ENCODE measurements around the gene ASAP3.

Gene ASAP3

GRCh38 chr1:23477359-23478144 lies 6.4 kb downstream of the ASAP3 start:
- peaks cover 0 to 6% (median 0%) of the 10 kb centered on the region in 3 experiments for H3K27me3 ChIP-seq (ENCODE audit: control insufficient read depth in 3 of 3, insufficient read depth in 3 of 3, low read depth in 1 of 3, low read length in 3 of 3)
- H3K27ac ChIP-seq (replicated peaks; ENCODE audit: low read length), result no peak overlapping the region
- no peak overlapping the region for H3K23ac ChIP-seq (ENCODE audit: low read depth, low read length, poor library complexity)
- H3K4me2 ChIP-seq (ENCODE audit: insufficient read depth, low read length, poor library complexity, severe bottlenecking), result no peak overlapping the region
- H2AK5ac ChIP-seq (ENCODE audit: low read depth, low read length), result no peak overlapping the region
- no peak overlapping the region for H3K9ac ChIP-seq (ENCODE audit: low read depth, low read length, poor library complexity)
- H2AFZ ChIP-seq (ENCODE audit: low read length), result no peak overlapping the region
- H2BK12ac ChIP-seq (ENCODE audit: low read length), result no peak overlapping the region
- no peak overlapping the region for H3K14ac ChIP-seq (ENCODE audit: low read length)
- no peak for DNase-seq (ENCODE audit: low spot score)
- H3K4ac ChIP-seq (ENCODE audit: low read length), result no peak overlapping the region
- no peaks in the 10 kb centered on the region for H3K79me1 ChIP-seq (ENCODE audit: low read depth, low read length)
- H2BK15ac ChIP-seq (ENCODE audit: low read length), result no peak overlapping the region
- H4K91ac ChIP-seq (ENCODE audit: low read depth, low read length, poor library complexity), result no peak overlapping the region
- H3K4me3 ChIP-seq (ENCODE audit: low read length in 2 of 2), result no peak overlapping the region
- peak overlapping the region; percentile 25 for H3K18ac ChIP-seq (ENCODE audit: low read length)
- H3K4me1 ChIP-seq (ENCODE audit: control insufficient read depth in 2 of 2, insufficient read depth in 1 of 2, low read depth in 1 of 2, low read length in 2 of 2), result peaks cover 0 to 23% of the 10 kb centered on the region in 2 donors
- H2BK5ac ChIP-seq (ENCODE audit: low read length), result no peak overlapping the region
- H3K9me3 ChIP-seq (replicated peaks in 1 of 2; ENCODE audit: control insufficient read depth in 2 of 2, insufficient read depth in 1 of 2, low read depth in 1 of 2, low read length in 2 of 2), result no peaks in the 10 kb centered on the region
- H3K36me3 ChIP-seq (replicated peaks in 1 of 2; ENCODE audit: control insufficient read depth in 2 of 2, insufficient read depth in 2 of 2, low read length in 2 of 2), result peaks cover 0 to 41% of the 10 kb centered on the region in 2 donors
- H4K8ac ChIP-seq (ENCODE audit: low read depth, low read length), result no peak overlapping the region
- H2BK120ac ChIP-seq (ENCODE audit: low read depth, low read length), result no peak overlapping the region
- WGBS, 2 donors (ENCODE audit: extremely low coverage in 2 of 2, insufficient read length in 2 of 2, insufficient replicate concordance in 1 of 2), result no CpG with 5 or more reads among the region's 10 CpGs

GRCh38 chr1:23475641-23476040 lies 8.3 kb downstream of the ASAP3 start:
- Histone ChIP-seq H3K4ac (ENCODE audit: low read length) (no peak overlapping the region), H3K27ac (replicated peaks; ENCODE audit: low read length) (no peak overlapping the region), H3K9me3 (replicated peaks in 1 of 2; ENCODE audit: control insufficient read depth in 2 of 2, insufficient read depth in 1 of 2, low read depth in 1 of 2, low read length in 2 of 2) (no peaks in the 10 kb centered on the region), H2BK120ac (ENCODE audit: low read depth, low read length) (no peak overlapping the region), H2BK12ac (ENCODE audit: low read length) (no peak overlapping the region), H3K36me3 (replicated peaks in 1 of 2; ENCODE audit: control insufficient read depth in 2 of 2, insufficient read depth in 2 of 2, low read length in 2 of 2) (peaks cover 0 to 43% of the 10 kb centered on the region in 2 donors), H3K14ac (ENCODE audit: low read length) (no peak overlapping the region), H3K9ac (ENCODE audit: low read depth, low read length, poor library complexity) (no peak overlapping the region), H3K27me3 (ENCODE audit: control insufficient read depth in 3 of 3, insufficient read depth in 3 of 3, low read depth in 1 of 3, low read length in 3 of 3) (peaks cover 0 to 4% (median 0%) of the 10 kb centered on the region in 3 experiments), H2BK15ac (ENCODE audit: low read length) (no peak overlapping the region), H3K23ac (ENCODE audit: low read depth, low read length, poor library complexity) (no peak overlapping the region), H3K4me2 (ENCODE audit: insufficient read depth, low read length, poor library complexity, severe bottlenecking) (no peak overlapping the region), H2AK5ac (ENCODE audit: low read depth, low read length) (no peak overlapping the region), H4K91ac (ENCODE audit: low read depth, low read length, poor library complexity) (no peak overlapping the region), H3K18ac (ENCODE audit: low read length) (no peak overlapping the region), H4K8ac (ENCODE audit: low read depth, low read length) (no peak overlapping the region), H3K4me3 (ENCODE audit: low read length in 2 of 2) (no peak overlapping the region), H2AFZ (ENCODE audit: low read length) (no peak overlapping the region), H3K4me1 (ENCODE audit: control insufficient read depth in 2 of 2, insufficient read depth in 1 of 2, low read depth in 1 of 2, low read length in 2 of 2) (peaks cover 4 to 13% of the 10 kb centered on the region in 2 donors), H2BK5ac (ENCODE audit: low read length) (no peak overlapping the region), H3K79me1 (ENCODE audit: low read depth, low read length) (no peaks in the 10 kb centered on the region)
- DNase-seq (ENCODE audit: low spot score), result no peak
- WGBS, 2 donors (ENCODE audit: extremely low coverage in 2 of 2, insufficient read length in 2 of 2, insufficient replicate concordance in 1 of 2), result no CpG with 5 or more reads among the region's 3 CpGs

DNA sequence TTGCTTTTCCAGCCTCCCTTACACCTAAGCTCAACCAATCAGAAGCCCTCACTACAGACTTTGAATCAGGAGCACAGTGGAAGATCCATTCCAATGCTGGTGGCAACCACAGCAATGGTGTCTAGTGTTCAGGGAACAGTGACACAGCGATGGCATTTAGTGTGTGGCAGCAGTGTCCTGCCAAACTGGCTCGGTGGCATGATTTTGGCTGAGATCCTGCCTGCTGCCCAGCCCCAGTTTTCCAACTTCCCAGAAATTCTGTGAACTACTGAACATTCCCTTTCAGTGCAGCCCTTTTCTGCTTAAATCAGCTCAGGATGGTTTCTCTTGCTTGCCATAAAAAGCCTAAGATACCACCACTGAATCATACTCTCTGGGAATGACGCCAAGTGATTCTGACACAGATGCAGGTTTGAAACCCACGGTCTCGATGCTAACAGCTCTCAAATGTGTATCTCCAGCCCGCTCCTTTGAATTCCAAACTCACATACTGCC lies 8.8 kb downstream of the ASAP3 start:
- Histone ChIP-seq H3K4me1 (ENCODE audit: control insufficient read depth in 2 of 2, insufficient read depth in 1 of 2, low read depth in 1 of 2, low read length in 2 of 2) (peaks cover 5 to 11% of the 10 kb centered on the region in 2 donors), H3K4me2 (ENCODE audit: insufficient read depth, low read length, poor library complexity, severe bottlenecking) (no peak overlapping the region)
- no CpG with 5 or more reads among the region's 6 CpGs for WGBS, 2 donors (ENCODE audit: extremely low coverage in 2 of 2, insufficient read length in 2 of 2, insufficient replicate concordance in 1 of 2)

DNA sequence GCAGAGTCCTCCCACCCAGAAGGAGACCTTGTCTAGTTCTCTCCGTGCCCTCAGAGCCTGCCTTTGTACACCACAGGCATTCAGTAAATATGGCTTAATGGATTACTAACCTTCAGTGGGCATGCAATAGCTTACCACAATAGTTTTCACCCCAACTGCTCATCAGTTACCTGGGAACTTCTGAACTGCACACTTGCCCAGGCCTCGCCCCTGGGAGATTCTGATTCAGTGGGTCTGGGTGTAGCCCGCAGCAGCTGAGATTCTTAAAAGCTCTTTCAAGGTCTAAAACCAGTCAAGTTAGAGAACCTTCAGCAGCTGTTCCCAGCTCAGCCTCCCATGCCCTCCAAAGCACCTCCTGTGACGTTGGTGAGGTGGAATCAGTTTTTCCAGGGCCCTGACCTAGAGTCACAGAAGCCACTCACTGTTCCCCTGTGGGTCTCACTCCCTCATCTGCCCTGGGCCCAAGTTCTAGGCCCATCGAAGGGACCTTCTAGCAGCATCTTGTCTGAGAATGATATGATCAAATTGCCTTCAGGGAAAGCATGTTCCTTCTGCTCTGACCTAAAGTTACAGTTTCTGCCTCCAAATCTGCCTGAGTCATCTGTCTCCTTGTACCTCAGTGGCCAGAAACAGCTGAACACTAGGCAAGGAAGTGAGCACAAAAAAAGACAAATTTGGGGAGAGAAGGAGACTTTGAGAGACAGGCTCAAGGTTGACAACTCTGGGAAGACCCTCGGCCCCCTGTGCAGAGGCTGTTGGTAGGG lies 10.8 kb downstream of the ASAP3 start:
- Histone ChIP-seq H3K4me2 (ENCODE audit: insufficient read depth, low read length, poor library complexity, severe bottlenecking) (no peak overlapping the region), H4K8ac (ENCODE audit: low read depth, low read length) (no peak overlapping the region), H2BK15ac (ENCODE audit: low read length) (no peak overlapping the region), H3K23ac (ENCODE audit: low read depth, low read length, poor library complexity) (no peak overlapping the region), H4K91ac (ENCODE audit: low read depth, low read length, poor library complexity) (no peak overlapping the region), H3K4ac (ENCODE audit: low read length) (no peak overlapping the region), H2BK12ac (ENCODE audit: low read length) (no peak overlapping the region), H3K4me3 (ENCODE audit: low read length in 2 of 2) (no peak overlapping the region), H3K18ac (ENCODE audit: low read length) (no peak overlapping the region), H3K27me3 (ENCODE audit: control insufficient read depth in 3 of 3, insufficient read depth in 3 of 3, low read depth in 1 of 3, low read length in 3 of 3) (no peaks in the 10 kb centered on the region), H3K27ac (replicated peaks; ENCODE audit: low read length) (no peak overlapping the region), H3K9ac (ENCODE audit: low read depth, low read length, poor library complexity) (no peak overlapping the region), H2AK5ac (ENCODE audit: low read depth, low read length) (no peak overlapping the region), H3K9me3 (replicated peaks in 1 of 2; ENCODE audit: control insufficient read depth in 2 of 2, insufficient read depth in 1 of 2, low read depth in 1 of 2, low read length in 2 of 2) (no peaks in the 10 kb centered on the region), H2AFZ (ENCODE audit: low read length) (no peak overlapping the region), H2BK5ac (ENCODE audit: low read length) (no peak overlapping the region), H3K14ac (ENCODE audit: low read length) (no peak overlapping the region), H3K79me1 (ENCODE audit: low read depth, low read length) (no peaks in the 10 kb centered on the region), H3K36me3 (replicated peaks in 1 of 2; ENCODE audit: control insufficient read depth in 2 of 2, insufficient read depth in 2 of 2, low read length in 2 of 2) (peaks cover 0 to 35% of the 10 kb centered on the region in 2 donors), H3K4me1 (ENCODE audit: control insufficient read depth in 2 of 2, insufficient read depth in 1 of 2, low read depth in 1 of 2, low read length in 2 of 2) (peaks cover 0 to 5% of the 10 kb centered on the region in 2 donors), H2BK120ac (ENCODE audit: low read depth, low read length) (no peak overlapping the region)
- no CpG with 5 or more reads among the region's 6 CpGs for WGBS, 2 donors (ENCODE audit: extremely low coverage in 2 of 2, insufficient read length in 2 of 2, insufficient replicate concordance in 1 of 2)
- no peak for DNase-seq (ENCODE audit: low spot score)

More for the DNA sequence above, 8.8 kb downstream of the ASAP3 start:
- Histone ChIP-seq H3K4me3 (ENCODE audit: low read length in 2 of 2) (no peak overlapping the region), H2BK120ac (ENCODE audit: low read depth, low read length) (no peak overlapping the region), H3K23ac (ENCODE audit: low read depth, low read length, poor library complexity) (no peak overlapping the region), H3K79me1 (ENCODE audit: low read depth, low read length) (no peaks in the 10 kb centered on the region), H3K14ac (ENCODE audit: low read length) (no peak overlapping the region), H3K36me3 (replicated peaks in 1 of 2; ENCODE audit: control insufficient read depth in 2 of 2, insufficient read depth in 2 of 2, low read length in 2 of 2) (peaks cover 0 to 45% of the 10 kb centered on the region in 2 donors), H4K91ac (ENCODE audit: low read depth, low read length, poor library complexity) (no peak overlapping the region), H2BK12ac (ENCODE audit: low read length) (no peak overlapping the region), H2AFZ (ENCODE audit: low read length) (no peak overlapping the region), H3K27ac (replicated peaks; ENCODE audit: low read length) (no peak overlapping the region), H3K18ac (ENCODE audit: low read length) (no peak overlapping the region), H2BK15ac (ENCODE audit: low read length) (no peak overlapping the region), H3K27me3 (ENCODE audit: control insufficient read depth in 3 of 3, insufficient read depth in 3 of 3, low read depth in 1 of 3, low read length in 3 of 3) (no peaks in the 10 kb centered on the region), H2BK5ac (ENCODE audit: low read length) (no peak overlapping the region), H3K9me3 (replicated peaks in 1 of 2; ENCODE audit: control insufficient read depth in 2 of 2, insufficient read depth in 1 of 2, low read depth in 1 of 2, low read length in 2 of 2) (no peaks in the 10 kb centered on the region), H3K9ac (ENCODE audit: low read depth, low read length, poor library complexity) (no peak overlapping the region), H2AK5ac (ENCODE audit: low read depth, low read length) (no peak overlapping the region), H3K4ac (ENCODE audit: low read length) (no peak overlapping the region), H4K8ac (ENCODE audit: low read depth, low read length) (no peak overlapping the region)
- no peak for DNase-seq (ENCODE audit: low spot score)
